Smooth muscle cell (in vitro differentiated cells): Measurements from ENCODE around the gene GGT6. TPM values are rescaled to one million over a fixed set of nuclear protein-coding genes. Genes with fewer than 3 reads are reported as not detected.

ENCODE experiments used
- DNase-seq: peaks from one replicate; lab custom pipeline; 2025; ENCODE audit not compliant: unreplicated experiment; lab: John Stamatoyannopoulos, UW
- H2AFZ ChIP-seq: fragments of 200-600 bp; sonication (generic); 2 replicates; pipeline ENCODE4 v1.6.0; 2016; ENCODE audit warnings: antibody characterized with exemption, low read depth, mild to moderate bottlenecking
- H3F3A ChIP-seq: fragments of 200-600 bp; sonication (generic); 2 replicates; pipeline ENCODE4 v1.6.0; 2017; ENCODE audit warnings: antibody characterized with exemption, low read depth
- H3K27ac ChIP-seq: fragments of 200-600 bp; sonication (generic); 2 replicates; pipeline ENCODE4 v1.5.1; 2016; ENCODE audit warnings: low read depth, mild to moderate bottlenecking
- H3K27me3 ChIP-seq: fragments of 200-600 bp; sonication (generic); 2 replicates; pipeline ENCODE4 v1.6.1; 2016; ENCODE audit warnings: low read depth, mild to moderate bottlenecking
- H3K36me3 ChIP-seq: fragments of 200-600 bp; sonication (generic); 2 replicates; pipeline ENCODE4 v1.5.1; 2016; ENCODE audit warnings: low read depth
- H3K4me1 ChIP-seq: fragments of 200-600 bp; sonication (generic); 2 replicates; pipeline ENCODE4 v1.5.1; 2016; ENCODE audit warnings: low read depth
- H3K4me2 ChIP-seq: fragments of 200-600 bp; sonication (generic); 2 replicates; pipeline ENCODE4 v1.6.0; 2016; ENCODE audit warnings: mild to moderate bottlenecking
- H3K4me3 ChIP-seq: fragments of 200-600 bp; sonication (generic); 2 replicates; pipeline ENCODE4 v1.5.1; 2016; ENCODE audit warnings: mild to moderate bottlenecking
- H3K79me2 ChIP-seq: fragments of 200-600 bp; sonication (generic); 2 replicates; pipeline ENCODE4 v1.6.0; 2016; ENCODE audit warnings: low read depth, mild to moderate bottlenecking
- H3K9ac ChIP-seq: fragments of 200-600 bp; sonication (generic); 2 replicates; pipeline ENCODE4 v1.6.0; 2016; ENCODE audit warnings: low read depth
- H3K9me3 ChIP-seq: fragments of 200-600 bp; sonication (generic); replicated peaks from 2 replicates; pipeline ENCODE4 v1.5.1; 2016; ENCODE audit warnings: low read depth
- H4K20me1 ChIP-seq: fragments of 200-600 bp; sonication (generic); 2 replicates; pipeline ENCODE4 v1.6.0; 2016; ENCODE audit warnings: low read depth
- WGBS: methylation state at CpG from one replicate; pipeline ENCODE4 v1.1.7; 2016; ENCODE audit warnings: low lambda C conversion rate; 5-methylcytosine and 5-hydroxymethylcytosine counted together
- polyA plus RNA-seq: library from polyadenylated mRNA; unstranded; fragments of >200 nt; fragmentation: Nextera tagmentation; extraction: Ambion mirVana; gene quantifications from 2 replicates; pipeline ENCODE4 v1.2.1, GENCODE V29; 2016
- total RNA-seq: library from RNA; depleted of rRNA; stranded (reverse); fragments of >200 nt; gene quantifications from 2 replicates; pipeline ENCODE4 v1.2.3, GENCODE V29; 2014
- TF ChIP-seq, protein P1 (sequence below): fragments of 200-600 bp; sonication (generic); IDR thresholded peaks from 2 replicates; pipeline ENCODE4 v1.5.1; 2017; ENCODE audit warnings: borderline replicate concordance, mild to moderate bottlenecking, antibody characterized with exemption; ENCODE audit not compliant: insufficient read depth, poor library complexity, severe bottlenecking

GGT6 gene
- total and polyA plus RNA-seq, 2 experiments from 2014 or later = 0.27 TPM; not detected in 1

DNA sequence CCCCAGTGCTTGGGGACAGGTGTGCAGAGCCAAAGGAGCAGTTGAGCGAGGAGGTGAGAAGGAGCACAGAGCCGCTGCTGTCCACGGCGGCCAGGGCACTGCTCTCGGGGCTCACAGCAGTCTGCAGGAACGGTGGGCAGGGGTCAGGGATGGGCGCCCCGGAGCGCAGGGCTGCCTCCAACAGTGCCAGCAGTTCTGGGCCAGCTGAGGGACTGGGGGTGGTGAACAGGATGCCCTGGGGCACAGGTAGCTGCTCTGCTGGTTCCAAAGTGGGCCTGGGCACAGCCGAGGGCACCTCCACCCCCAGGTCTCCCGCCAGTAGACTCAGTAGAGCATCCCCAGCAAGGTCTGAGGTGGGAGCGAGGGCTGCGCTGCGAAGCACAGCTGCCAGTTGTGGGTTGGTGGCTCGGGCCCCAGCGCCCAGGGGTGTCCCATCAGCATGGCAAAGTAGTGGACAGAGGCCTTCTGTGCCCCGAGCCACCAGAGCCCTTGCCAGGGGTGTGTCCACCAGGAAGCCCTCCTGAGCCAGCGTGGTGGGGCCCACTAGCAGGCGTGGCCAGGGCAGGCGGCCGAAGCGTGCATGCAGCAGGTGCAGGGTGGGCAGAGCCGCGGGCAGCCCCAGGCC lies 1.9 kb downstream of the GGT6 start:
- 92% methylated on average over 24 of the region's 24 CpGs for WGBS
- Histone ChIP-seq H3K27me3 (no peaks in the 10 kb centered on the region), H3F3A (no peaks in the 10 kb centered on the region), H3K4me2 (no peak overlapping the region), H3K4me1 (peaks cover 17% of the 10 kb centered on the region), H3K9ac (no peak overlapping the region), H3K36me3 (no peaks in the 10 kb centered on the region), H3K27ac (no peak overlapping the region), H4K20me1 (no peaks in the 10 kb centered on the region), H3K79me2 (peaks cover 16% of the 10 kb centered on the region), H2AFZ (no peak overlapping the region), H3K9me3 (no peaks in the 10 kb centered on the region), H3K4me3 (no peak overlapping the region)
- TF ChIP-seq, protein P1, sequence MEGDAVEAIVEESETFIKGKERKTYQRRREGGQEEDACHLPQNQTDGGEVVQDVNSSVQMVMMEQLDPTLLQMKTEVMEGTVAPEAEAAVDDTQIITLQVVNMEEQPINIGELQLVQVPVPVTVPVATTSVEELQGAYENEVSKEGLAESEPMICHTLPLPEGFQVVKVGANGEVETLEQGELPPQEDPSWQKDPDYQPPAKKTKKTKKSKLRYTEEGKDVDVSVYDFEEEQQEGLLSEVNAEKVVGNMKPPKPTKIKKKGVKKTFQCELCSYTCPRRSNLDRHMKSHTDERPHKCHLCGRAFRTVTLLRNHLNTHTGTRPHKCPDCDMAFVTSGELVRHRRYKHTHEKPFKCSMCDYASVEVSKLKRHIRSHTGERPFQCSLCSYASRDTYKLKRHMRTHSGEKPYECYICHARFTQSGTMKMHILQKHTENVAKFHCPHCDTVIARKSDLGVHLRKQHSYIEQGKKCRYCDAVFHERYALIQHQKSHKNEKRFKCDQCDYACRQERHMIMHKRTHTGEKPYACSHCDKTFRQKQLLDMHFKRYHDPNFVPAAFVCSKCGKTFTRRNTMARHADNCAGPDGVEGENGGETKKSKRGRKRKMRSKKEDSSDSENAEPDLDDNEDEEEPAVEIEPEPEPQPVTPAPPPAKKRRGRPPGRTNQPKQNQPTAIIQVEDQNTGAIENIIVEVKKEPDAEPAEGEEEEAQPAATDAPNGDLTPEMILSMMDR = no peak
- DNase-seq = no peak

DNA sequence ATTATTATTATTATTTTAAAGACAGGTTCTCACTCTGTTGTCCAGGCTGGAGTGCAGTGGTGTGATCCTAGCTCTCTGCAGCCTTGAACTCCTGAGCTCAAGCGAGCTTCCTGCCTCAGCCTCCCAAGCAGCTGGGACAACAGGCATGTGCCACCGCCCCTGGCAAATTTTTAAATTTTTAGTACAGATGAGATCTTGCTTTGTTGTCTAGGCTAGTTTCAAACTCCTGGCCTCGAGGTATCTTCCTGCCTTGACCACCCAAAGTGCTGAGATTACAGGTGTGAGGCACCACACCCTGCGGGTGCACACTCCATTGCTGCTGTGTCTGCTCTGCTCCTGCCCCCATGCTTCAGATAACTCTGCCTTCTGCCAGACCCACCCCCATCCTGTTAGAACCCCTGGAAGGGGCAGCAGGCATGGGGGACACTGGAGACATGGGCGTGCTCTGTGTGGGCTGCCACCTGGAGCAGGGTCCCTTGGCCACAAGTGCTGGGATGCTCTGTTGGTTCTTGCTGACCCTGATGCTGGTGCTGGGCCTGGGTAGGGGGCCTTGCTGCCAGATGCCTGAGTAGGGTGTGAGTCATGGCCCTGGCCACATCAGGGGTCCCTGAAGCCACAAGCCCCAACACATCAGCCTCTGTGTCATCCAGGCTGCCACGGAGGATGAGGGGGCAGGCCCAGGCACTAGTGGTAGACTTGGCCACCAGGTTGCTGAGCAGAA lies 2.6 kb downstream of the GGT6 start:
- Histone ChIP-seq H3K4me2 (no peak overlapping the region), H2AFZ (no peak overlapping the region), H3K9me3 (no peaks in the 10 kb centered on the region), H3K4me1 (peaks cover 17% of the 10 kb centered on the region), H4K20me1 (no peaks in the 10 kb centered on the region), H3K27ac (no peak overlapping the region), H3K36me3 (no peaks in the 10 kb centered on the region), H3K9ac (no peak overlapping the region), H3K79me2 (peaks cover 18% of the 10 kb centered on the region), H3F3A (no peaks in the 10 kb centered on the region), H3K4me3 (no peak overlapping the region), H3K27me3 (no peaks in the 10 kb centered on the region)
- TF ChIP-seq, protein P1 = no peak
- no peak for DNase-seq
- WGBS = 94% methylated on average over 6 of the region's 6 CpGs

DNA sequence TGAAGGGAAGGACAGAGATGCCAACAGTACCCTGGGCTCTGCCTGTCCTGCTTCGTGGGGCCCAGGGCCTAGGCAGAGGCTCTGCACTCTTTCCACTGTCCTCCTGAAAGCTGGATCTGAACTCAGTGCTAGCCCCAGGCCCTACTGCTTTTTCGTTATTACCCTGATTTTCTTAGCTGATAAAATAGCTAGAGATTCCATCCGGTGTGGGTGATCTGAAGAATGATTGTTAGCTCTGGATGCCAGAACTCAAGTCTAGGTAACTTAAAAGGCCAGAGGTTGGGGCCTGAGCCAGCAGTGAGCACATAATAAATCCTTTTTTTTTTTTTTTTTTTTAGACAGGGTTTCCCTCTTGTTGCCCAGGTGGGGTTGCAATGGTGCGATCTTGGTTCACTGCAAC lies 3.4 kb downstream of the GGT6 start:
- H3K4me2 ChIP-seq = no peak overlapping the region
- H3K9me3 ChIP-seq = no peaks in the 10 kb centered on the region
- H3K9ac ChIP-seq = no peak overlapping the region
- H3K4me3 ChIP-seq = no peak overlapping the region
- TF ChIP-seq, protein P1 = no peak
- 65% methylated on average over 4 of the region's 4 CpGs for WGBS
- H4K20me1 ChIP-seq = no peaks in the 10 kb centered on the region
- no peaks in the 10 kb centered on the region for H3K36me3 ChIP-seq
- no peak for DNase-seq
- H3K27ac ChIP-seq = no peak overlapping the region
- H3K4me1 ChIP-seq = peaks cover 17% of the 10 kb centered on the region
- H3K27me3 ChIP-seq = no peaks in the 10 kb centered on the region
- H2AFZ ChIP-seq = no peak overlapping the region
- H3K79me2 ChIP-seq = peaks cover 18% of the 10 kb centered on the region
- H3F3A ChIP-seq = no peaks in the 10 kb centered on the region
